SK-N-SH treated with all-trans-retinoic acid at 6 μM for 48 hours (cell line): ENCODE measurements around the gene GPHN.

Experiments
- ATAC-seq: fragments of 200-7000 bp; cut with Tn5 transposase; 3 replicates; pipeline ENCODE4 v1.9.1; 2020; ENCODE audit warnings: mild to moderate bottlenecking, moderate library complexity
- ARNTL ChIP-seq: fragments of 450-650 bp; formaldehyde crosslinking; IDR thresholded peaks from 2 replicates; pipeline ENCODE4 v1.5.0; 2020; ENCODE audit warnings: low read depth, mild to moderate bottlenecking, moderate library complexity, borderline replicate concordance
- BACH2 ChIP-seq: fragments of 250-450 bp; sonication (Bioruptor Pico); IDR thresholded peaks from 2 replicates; pipeline ENCODE4 v1.9.0; 2021; ENCODE audit warnings: mild to moderate bottlenecking, borderline replicate concordance
- ESRRG ChIP-seq: fragments of 250-450 bp; sonication (Bioruptor Pico); IDR thresholded peaks from 2 replicates; pipeline ENCODE4 v1.6.1; 2021; ENCODE audit warnings: mild to moderate bottlenecking
- GLIS3 ChIP-seq: fragments of 250-450 bp; sonication (Bioruptor Pico); IDR thresholded peaks from 2 replicates; pipeline ENCODE4 v1.5.0; 2020; ENCODE audit warnings: mild to moderate bottlenecking, moderate library complexity
- ISL1 ChIP-seq: fragments of 250-450 bp; sonication (Bioruptor Pico); IDR thresholded peaks from 2 replicates; pipeline ENCODE4 v2.1.2; 2022; ENCODE audit warnings: mild to moderate bottlenecking, moderate library complexity
- OSR1 ChIP-seq: fragments of 250-450 bp; sonication (Bioruptor Pico); IDR thresholded peaks from 2 replicates; pipeline ENCODE4 v1.8.0; 2022; ENCODE audit warnings: moderate library complexity, mild to moderate bottlenecking, inconsistent platforms
- PATZ1 ChIP-seq: fragments of 250-450 bp; sonication (Bioruptor Pico); IDR thresholded peaks from 2 replicates; pipeline ENCODE4 v1.8.0; 2020; ENCODE audit warnings: mild to moderate bottlenecking, moderate library complexity, borderline replicate concordance
- PPARA ChIP-seq: fragments of 250-450 bp; sonication (Bioruptor Pico); IDR thresholded peaks from 2 replicates; pipeline ENCODE4 v1.5.0; 2020; ENCODE audit warnings: mild to moderate bottlenecking, borderline replicate concordance
- SNAI2 ChIP-seq: fragments of 250-450 bp; sonication (Bioruptor Pico); IDR thresholded peaks from 2 replicates; pipeline ENCODE4 v1.5.0; 2020; ENCODE audit warnings: mild to moderate bottlenecking, moderate library complexity
- TCF4 ChIP-seq: fragments of 250-450 bp; sonication (Bioruptor Pico); IDR thresholded peaks from 2 replicates; pipeline ENCODE4 v1.8.0; 2021; ENCODE audit warnings: mild to moderate bottlenecking, moderate library complexity, borderline replicate concordance
- TOX ChIP-seq: fragments of 250-450 bp; sonication (Bioruptor Pico); IDR thresholded peaks from 2 replicates; pipeline ENCODE4 v1.8.0; 2021; ENCODE audit warnings: mild to moderate bottlenecking, moderate library complexity, borderline replicate concordance
- ZC3H10 ChIP-seq: fragments of 250-450 bp; sonication (Bioruptor Pico); IDR thresholded peaks from 2 replicates; pipeline ENCODE4 v1.5.1; 2021; ENCODE audit warnings: mild to moderate bottlenecking, moderate library complexity
- ZFP3 ChIP-seq: fragments of 250-450 bp; sonication (Bioruptor Pico); IDR thresholded peaks from 2 replicates; pipeline ENCODE4 v1.5.0; 2020; ENCODE audit warnings: mild to moderate bottlenecking, moderate library complexity
- ZFP30 ChIP-seq: fragments of 450-650 bp; formaldehyde crosslinking; IDR thresholded peaks from 2 replicates; pipeline ENCODE4 v1.5.0; 2022; ENCODE audit warnings: mild to moderate bottlenecking, moderate library complexity
- ZNF565 ChIP-seq: fragments of 450-650 bp; formaldehyde crosslinking; conservative IDR thresholded peaks from 2 replicates; pipeline ENCODE4 v1.5.0; 2020; ENCODE audit warnings: low read depth, mild to moderate bottlenecking, moderate library complexity
- ZNF70 ChIP-seq: fragments of 450-650 bp; formaldehyde crosslinking; IDR thresholded peaks from 2 replicates; pipeline ENCODE4 v1.5.0; 2020; ENCODE audit warnings: mild to moderate bottlenecking, moderate library complexity
- TF ChIP-seq, protein P1 (sequence below): fragments of 250-450 bp; sonication (Bioruptor Pico); IDR thresholded peaks from 2 replicates; pipeline ENCODE4 v1.5.0; 2020; ENCODE audit warnings: mild to moderate bottlenecking, moderate library complexity
- TF ChIP-seq, protein P2 (sequence below): fragments of 250-450 bp; sonication (Bioruptor Pico); IDR thresholded peaks from 2 replicates; pipeline ENCODE4 v1.8.0; 2021; ENCODE audit warnings: low read depth, mild to moderate bottlenecking, moderate library complexity, borderline replicate concordance

Gene GPHN

GRCh38 chr14:66495218-66496098 lies 12.5 kb upstream of the GPHN start:
- TF ChIP-seq ZNF70 (CRISPR knock-in tag) (no peak), ZFP30 (CRISPR knock-in tag) (no peak), ISL1 (CRISPR knock-in tag) (no peak)
- TF ChIP-seq, protein P1, sequence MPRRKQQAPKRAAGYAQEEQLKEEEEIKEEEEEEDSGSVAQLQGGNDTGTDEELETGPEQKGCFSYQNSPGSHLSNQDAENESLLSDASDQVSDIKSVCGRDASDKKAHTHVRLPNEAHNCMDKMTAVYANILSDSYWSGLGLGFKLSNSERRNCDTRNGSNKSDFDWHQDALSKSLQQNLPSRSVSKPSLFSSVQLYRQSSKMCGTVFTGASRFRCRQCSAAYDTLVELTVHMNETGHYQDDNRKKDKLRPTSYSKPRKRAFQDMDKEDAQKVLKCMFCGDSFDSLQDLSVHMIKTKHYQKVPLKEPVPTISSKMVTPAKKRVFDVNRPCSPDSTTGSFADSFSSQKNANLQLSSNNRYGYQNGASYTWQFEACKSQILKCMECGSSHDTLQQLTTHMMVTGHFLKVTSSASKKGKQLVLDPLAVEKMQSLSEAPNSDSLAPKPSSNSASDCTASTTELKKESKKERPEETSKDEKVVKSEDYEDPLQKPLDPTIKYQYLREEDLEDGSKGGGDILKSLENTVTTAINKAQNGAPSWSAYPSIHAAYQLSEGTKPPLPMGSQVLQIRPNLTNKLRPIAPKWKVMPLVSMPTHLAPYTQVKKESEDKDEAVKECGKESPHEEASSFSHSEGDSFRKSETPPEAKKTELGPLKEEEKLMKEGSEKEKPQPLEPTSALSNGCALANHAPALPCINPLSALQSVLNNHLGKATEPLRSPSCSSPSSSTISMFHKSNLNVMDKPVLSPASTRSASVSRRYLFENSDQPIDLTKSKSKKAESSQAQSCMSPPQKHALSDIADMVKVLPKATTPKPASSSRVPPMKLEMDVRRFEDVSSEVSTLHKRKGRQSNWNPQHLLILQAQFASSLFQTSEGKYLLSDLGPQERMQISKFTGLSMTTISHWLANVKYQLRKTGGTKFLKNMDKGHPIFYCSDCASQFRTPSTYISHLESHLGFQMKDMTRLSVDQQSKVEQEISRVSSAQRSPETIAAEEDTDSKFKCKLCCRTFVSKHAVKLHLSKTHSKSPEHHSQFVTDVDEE, result no peak
- ATAC-seq, result peak; percentile 99

- ATAC-seq, result peak; percentile 41
Measured at GRCh38 chr14:66496188-66496807, 11.6 kb upstream of the GPHN start.

GRCh38 chr14:66496911-66497310 lies 11.0 kb upstream of the GPHN start:
- TF ChIP-seq PATZ1 (no peak), ZNF565 (CRISPR knock-in tag) (no peak), ZNF70 (CRISPR knock-in tag) (no peak), ZFP3 (no peak), ZC3H10 (CRISPR knock-in tag) (no peak), GLIS3 (CRISPR knock-in tag) (no peak), PPARA (CRISPR knock-in tag) (no peak), BACH2 (CRISPR knock-in tag) (no peak), TOX (CRISPR knock-in tag) (no peak)
- no peak for ATAC-seq

More at GRCh38 chr14:66496188-66496807, 11.6 kb upstream of the GPHN start:
- TF ChIP-seq, protein P1, result no peak
- TF ChIP-seq GLIS3 (CRISPR knock-in tag) (no peak), PATZ1 (no peak), OSR1 (CRISPR knock-in tag) (no peak), TCF4 (CRISPR knock-in tag) (no peak), ZNF565 (CRISPR knock-in tag) (no peak), ZFP3 (no peak), ESRRG (CRISPR knock-in tag) (no peak), ZFP30 (CRISPR knock-in tag) (no peak), ARNTL (CRISPR knock-in tag) (no peak), ZC3H10 (CRISPR knock-in tag) (no peak), SNAI2 (CRISPR knock-in tag) (no peak)
- TF ChIP-seq, protein P2, sequence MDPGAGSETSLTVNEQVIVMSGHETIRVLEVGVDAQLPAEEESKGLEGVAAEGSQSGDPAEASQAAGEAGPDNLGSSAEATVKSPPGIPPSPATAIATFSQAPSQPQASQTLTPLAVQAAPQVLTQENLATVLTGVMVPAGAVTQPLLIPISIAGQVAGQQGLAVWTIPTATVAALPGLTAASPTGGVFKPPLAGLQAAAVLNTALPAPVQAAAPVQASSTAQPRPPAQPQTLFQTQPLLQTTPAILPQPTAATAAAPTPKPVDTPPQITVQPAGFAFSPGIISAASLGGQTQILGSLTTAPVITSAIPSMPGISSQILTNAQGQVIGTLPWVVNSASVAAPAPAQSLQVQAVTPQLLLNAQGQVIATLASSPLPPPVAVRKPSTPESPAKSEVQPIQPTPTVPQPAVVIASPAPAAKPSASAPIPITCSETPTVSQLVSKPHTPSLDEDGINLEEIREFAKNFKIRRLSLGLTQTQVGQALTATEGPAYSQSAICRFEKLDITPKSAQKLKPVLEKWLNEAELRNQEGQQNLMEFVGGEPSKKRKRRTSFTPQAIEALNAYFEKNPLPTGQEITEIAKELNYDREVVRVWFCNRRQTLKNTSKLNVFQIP (CRISPR knock-in tag), result no peak
